SK-N-SH treated with all-trans-retinoic acid at 6 μM for 48 hours (cell line): ENCODE results near the gene DNAJC28.

Experiments used
- ATAC-seq: fragments of 200-7000 bp; cut with Tn5 transposase; 3 replicates; pipeline ENCODE4 v1.9.1; 2020; ENCODE audit warnings: mild to moderate bottlenecking, moderate library complexity
- CSRNP3 ChIP-seq: fragments of 250-450 bp; sonication (Bioruptor Pico); IDR thresholded peaks from 2 replicates; pipeline ENCODE4 v1.5.1; 2021; ENCODE audit warnings: mild to moderate bottlenecking, moderate library complexity
- ESRRG ChIP-seq: fragments of 250-450 bp; sonication (Bioruptor Pico); IDR thresholded peaks from 2 replicates; pipeline ENCODE4 v1.6.1; 2021; ENCODE audit warnings: mild to moderate bottlenecking
- GLIS3 ChIP-seq: fragments of 250-450 bp; sonication (Bioruptor Pico); IDR thresholded peaks from 2 replicates; pipeline ENCODE4 v1.5.0; 2020; ENCODE audit warnings: mild to moderate bottlenecking, moderate library complexity
- ISL1 ChIP-seq: fragments of 250-450 bp; sonication (Bioruptor Pico); IDR thresholded peaks from 2 replicates; pipeline ENCODE4 v2.1.2; 2022; ENCODE audit warnings: mild to moderate bottlenecking, moderate library complexity
- POU6F1 ChIP-seq: fragments of 250-450 bp; sonication (Bioruptor Pico); IDR thresholded peaks from 2 replicates; pipeline ENCODE4 v1.8.0; 2021; ENCODE audit warnings: low read depth, mild to moderate bottlenecking, moderate library complexity, borderline replicate concordance
- PPARA ChIP-seq: fragments of 250-450 bp; sonication (Bioruptor Pico); IDR thresholded peaks from 2 replicates; pipeline ENCODE4 v1.5.0; 2020; ENCODE audit warnings: mild to moderate bottlenecking, borderline replicate concordance
- RARB ChIP-seq: fragments of 250-450 bp; sonication (Bioruptor Pico); IDR thresholded peaks from 2 replicates; pipeline ENCODE4 v1.8.0; 2021; ENCODE audit warnings: mild to moderate bottlenecking, moderate library complexity
- TCF4 ChIP-seq: fragments of 250-450 bp; sonication (Bioruptor Pico); IDR thresholded peaks from 2 replicates; pipeline ENCODE4 v1.8.0; 2021; ENCODE audit warnings: mild to moderate bottlenecking, moderate library complexity, borderline replicate concordance
- TSHZ2 ChIP-seq: fragments of 250-450 bp; sonication (Bioruptor Pico); IDR thresholded peaks from 2 replicates; pipeline ENCODE4 v1.5.0; 2020; ENCODE audit warnings: mild to moderate bottlenecking, moderate library complexity
- ZC3H10 ChIP-seq: fragments of 250-450 bp; sonication (Bioruptor Pico); IDR thresholded peaks from 2 replicates; pipeline ENCODE4 v1.5.1; 2021; ENCODE audit warnings: mild to moderate bottlenecking, moderate library complexity
- ZNF565 ChIP-seq: fragments of 450-650 bp; formaldehyde crosslinking; conservative IDR thresholded peaks from 2 replicates; pipeline ENCODE4 v1.5.0; 2020; ENCODE audit warnings: low read depth, mild to moderate bottlenecking, moderate library complexity

DNAJC28 gene

GRCh38 chr21:33441489-33442477 lies 49.7 kb downstream of the DNAJC28 start:
- ATAC-seq, result no peak; the same call in 2 of the 3 replicates
- TF ChIP-seq POU6F1 (CRISPR knock-in tag) (no peak), CSRNP3 (no peak), ZNF565 (CRISPR knock-in tag) (no peak), ESRRG (CRISPR knock-in tag) (no peak), TSHZ2 (CRISPR knock-in tag) (no peak), ISL1 (CRISPR knock-in tag) (no peak), PPARA (no peak), GLIS3 (CRISPR knock-in tag) (no peak), TCF4 (no peak), RARB (CRISPR knock-in tag) (no peak), ZC3H10 (CRISPR knock-in tag) (no peak)
